ENCODE results near the gene INPP5B.

Gene INPP5B

GRCh38 chr1:37952738-37953137 is 5.9 kb upstream of the INPP5B start:
- TF ChIP-seq CTCF (IDR thresholded peaks at IDR 0.05; ENCODE audit: low read depth, low read length) = no peak
- H3K4me3 ChIP-seq (ENCODE audit: low read depth, low read length) = no peak overlapping the region

GRCh38 chr1:37951783-37952624 is 5.2 kb upstream of the INPP5B start:
- no peak for TF ChIP-seq CTCF (IDR thresholded peaks at IDR 0.05; ENCODE audit: low read depth, low read length)
- H3K4me3 ChIP-seq (ENCODE audit: low read depth, low read length) = no peak overlapping the region

GRCh38 chr1:37951041-37951782 is 4.4 kb upstream of the INPP5B start:
- no peak for TF ChIP-seq CTCF (IDR thresholded peaks at IDR 0.05; ENCODE audit: low read depth, low read length)
- H3K4me3 ChIP-seq (ENCODE audit: low read depth, low read length) = no peak overlapping the region

GRCh38 chr1:37949524-37950152 is 2.8 kb upstream of the INPP5B start:
- no peak for TF ChIP-seq CTCF (IDR thresholded peaks at IDR 0.05; ENCODE audit: low read depth, low read length)
- H3K4me3 ChIP-seq (ENCODE audit: low read depth, low read length) = no peak overlapping the region

GRCh38 chr1:37948841-37949240 is 2.0 kb upstream of the INPP5B start:
- TF ChIP-seq CTCF (IDR thresholded peaks at IDR 0.05; ENCODE audit: low read depth, low read length) = no peak
- H3K4me3 ChIP-seq (ENCODE audit: low read depth, low read length) = no peak overlapping the region

GRCh38 chr1:37948166-37948565 is 1.3 kb upstream of the INPP5B start:
- no peak overlapping the region for H3K4me3 ChIP-seq (ENCODE audit: low read depth, low read length)
- TF ChIP-seq CTCF (IDR thresholded peaks at IDR 0.05; ENCODE audit: low read depth, low read length) = no peak

Data from WI38 (cell line).